NT2/D1 (cell line): ENCODE measurements around the gene DNAJC22.

Source experiments
- SUZ12 ChIP-seq: IDR thresholded peaks from 2 replicates; pipeline ENCODE4 v1.6.1; 2011; ENCODE audit not compliant: insufficient read length, insufficient read depth; ENCODE audit errors: extremely low read depth
- YY1 ChIP-seq: IDR thresholded peaks from 2 replicates; pipeline ENCODE4 v1.6.1; 2011; ENCODE audit not compliant: insufficient read length, insufficient read depth
- ZNF274 ChIP-seq: IDR thresholded peaks from 2 replicates; pipeline ENCODE4 v1.6.1; 2011; ENCODE audit warnings: mild to moderate bottlenecking, low read depth, low read length

DNA sequence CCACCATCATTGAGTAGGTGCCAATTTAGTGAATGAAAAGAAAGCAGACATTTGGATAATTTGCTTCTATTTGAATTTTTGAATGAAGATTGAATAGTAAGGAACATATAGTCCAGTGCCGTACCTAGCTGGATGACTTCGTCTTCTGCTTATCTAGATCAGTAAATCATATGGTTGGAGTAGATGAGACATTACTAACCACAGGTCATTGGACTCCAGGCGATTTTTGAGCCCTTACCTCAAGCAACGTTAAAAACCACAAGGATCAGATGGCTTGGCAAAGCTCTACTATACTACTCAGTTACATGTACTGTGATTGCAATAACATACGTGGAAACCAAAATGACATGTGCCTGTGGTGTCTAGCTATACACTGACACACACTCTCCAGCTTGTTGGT, 18.9 kb downstream of the DNAJC22 start:
- TF ChIP-seq YY1 (no peak), ZNF274 (no peak), SUZ12 (no peak)
